MCF 10A (cell line): Measurements from ENCODE around the gene STK38L. TPM values are rescaled to one million over a fixed set of nuclear protein-coding genes. Genes with fewer than 3 reads are reported as not detected.

Experiments
- BruUV-seq: library from RNA; stranded (reverse); fragments of 400-500 nt; replicated peaks from 2 replicates; lab custom pipeline; 2021; lab: Mats Ljungman, UMichigan
- CTCF ChIA-PET: fragments of 300-600 bp; sonication (Branson Sonifier 250); formaldehyde crosslinking; extraction: SDS; loops from one replicate; lab custom pipeline; 2021; ENCODE audit warnings: antibody characterized with exemption, inconsistent platforms; lab: Yijun Ruan, JAX
- POLR2A ChIA-PET: fragments of 300-600, 350-650 bp; sonication (Branson Sonifier 250); formaldehyde crosslinking; extraction: SDS; loops from one replicate; lab custom pipeline; 2020; ENCODE audit warnings: antibody characterized with exemption, inconsistent platforms; lab: Yijun Ruan, JAX
- DNase-seq: peaks from one replicate; pipeline ENCODE4 v3.0.0-alpha.2; 2018; ENCODE audit not compliant: unreplicated experiment
- H3K27ac Mint-ChIP-seq: one replicate; pipeline ENCODE4 v1.8.0; 2022; ENCODE audit warnings: mild to moderate bottlenecking, low read depth, mixed read lengths; ENCODE audit not compliant: unreplicated experiment
- H3K27me3 Mint-ChIP-seq: one replicate; pipeline ENCODE4 v1.8.0; 2022; ENCODE audit warnings: mixed read lengths; ENCODE audit not compliant: insufficient read depth, unreplicated experiment
- H3K36me3 Mint-ChIP-seq: one replicate; pipeline ENCODE4 v1.8.0; 2022; ENCODE audit warnings: mild to moderate bottlenecking, moderate library complexity, mixed read lengths; ENCODE audit not compliant: insufficient read depth, unreplicated experiment
- H3K4me1 Mint-ChIP-seq: one replicate; pipeline ENCODE4 v1.8.0; 2022; ENCODE audit warnings: mixed read lengths; ENCODE audit not compliant: insufficient read depth, unreplicated experiment
- H3K4me3 Mint-ChIP-seq: one replicate; pipeline ENCODE4 v1.8.0; 2022; ENCODE audit warnings: mild to moderate bottlenecking, moderate library complexity, mixed read lengths; ENCODE audit not compliant: unreplicated experiment
- H3K9me3 Mint-ChIP-seq: one replicate; pipeline ENCODE4 v1.8.0; 2022; ENCODE audit warnings: mixed read lengths; ENCODE audit not compliant: unreplicated experiment
- intact Hi-C: fragments of 100-400 bp; cut with micrococcal nuclease; formaldehyde crosslinking; loops from 2 replicates; pipeline ENCODE4 v1.14.1; 2022
- total RNA-seq: library from RNA; stranded (reverse); gene quantifications from 2 replicates; pipeline ENCODE4 v1.2.3, GENCODE V29; 2022
- TF ChIP-seq, protein P1 (sequence below): fragments of 200-600 bp; IDR thresholded peaks from one replicate; pipeline ENCODE4 v1.8.0; 2022; ENCODE audit warnings: antibody characterized with exemption, mild to moderate bottlenecking; ENCODE audit not compliant: unreplicated experiment

The STK38L gene
- total RNA-seq, 1 experiment from 2014 or later: 18.1 TPM

DNA sequence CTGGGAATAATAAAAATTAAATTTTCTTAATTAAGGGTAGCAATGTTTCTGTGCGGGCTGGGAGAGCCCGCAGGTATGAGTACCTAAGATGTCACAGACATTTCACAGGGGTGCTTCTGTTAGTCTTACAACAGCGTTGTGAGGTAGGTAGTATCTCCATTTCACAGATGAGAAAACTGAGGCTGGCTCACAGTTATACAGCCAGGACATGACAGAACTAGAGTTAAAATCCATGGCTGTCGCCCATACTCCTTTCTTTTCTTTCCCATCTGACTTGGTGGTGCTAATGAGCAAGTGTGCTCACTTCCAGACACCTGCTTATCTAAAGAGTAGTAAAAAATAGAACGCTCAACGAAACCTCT is 90.6 kb downstream of the STK38L start:
- CTCF ChIA-PET: interaction anchor here (0.7 kb wide), 1 partner anchor 1244 kb away, joined by 3 read pairs; no protein-coding TSS in a partner anchor

DNA sequence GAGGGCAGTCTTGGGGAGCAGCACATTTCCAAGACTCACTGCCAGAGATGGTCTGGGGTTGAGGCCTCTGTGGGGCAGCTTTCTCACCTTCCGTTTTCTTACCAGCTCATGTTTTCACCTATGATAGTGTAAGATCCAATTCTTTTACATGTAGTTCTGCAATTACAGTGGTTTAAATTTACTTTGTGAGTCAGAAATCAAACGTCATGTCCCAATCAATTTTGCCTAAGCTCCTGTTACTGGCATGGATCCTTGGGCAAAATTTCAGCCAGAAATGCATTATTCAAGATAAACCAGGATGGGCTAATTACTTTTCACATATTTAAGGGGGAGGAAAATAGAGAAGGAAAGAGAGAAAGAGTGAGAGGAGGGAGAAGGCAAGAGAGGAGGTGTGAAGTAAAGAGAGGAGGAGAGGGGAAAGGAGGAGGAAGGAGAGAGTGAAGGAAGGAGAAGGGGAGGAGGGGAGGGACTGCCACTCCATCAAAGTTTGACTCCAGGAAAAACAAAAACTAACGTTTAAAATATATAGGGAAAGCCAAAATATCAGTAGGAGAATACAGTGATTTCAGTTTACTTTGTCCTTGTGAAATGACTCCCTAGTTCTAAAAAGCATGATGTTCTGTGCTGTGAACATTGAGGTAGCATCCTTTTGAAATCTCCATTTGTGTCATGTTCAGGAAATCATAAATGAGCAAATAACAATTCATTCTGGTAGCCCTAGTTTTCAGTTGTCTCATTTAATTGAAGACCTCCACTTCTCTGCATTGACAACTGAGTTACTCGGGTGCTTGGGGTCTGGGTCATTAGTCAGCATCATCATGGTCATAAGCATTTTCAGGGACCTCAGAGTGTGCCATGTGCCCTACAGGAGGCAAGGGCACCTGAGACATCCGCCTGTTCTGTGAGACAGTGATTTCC is 91.5 kb downstream of the STK38L start:
- intact Hi-C loops: no loop called here
- BruUV-seq: TSS peak; percentile 37
- peak overlapping the region; percentile 65 for H3K27ac Mint-ChIP-seq
- H3K4me1 Mint-ChIP-seq: peaks cover 45% of the 10 kb centered on the region
- H3K4me3 Mint-ChIP-seq: no peak overlapping the region
- ChIA-PET CTCF (interaction anchor here (0.7 to 1.2 kb wide), 3 partner anchors 32 to 89 kb away, joined by 3 to 4 read pairs (median 4); no protein-coding TSS in a partner anchor), POLR2A (interaction anchor here (0.6 to 2.4 kb wide), 12 partner anchors 10 to 338 kb away, joined by 3 to 11 read pairs (median 4); no protein-coding TSS in a partner anchor)
- DNase-seq: peak; percentile 42
- H3K9me3 Mint-ChIP-seq: no peaks in the 10 kb centered on the region
- H3K27me3 Mint-ChIP-seq: no peaks in the 10 kb centered on the region
- TF ChIP-seq, protein P1, sequence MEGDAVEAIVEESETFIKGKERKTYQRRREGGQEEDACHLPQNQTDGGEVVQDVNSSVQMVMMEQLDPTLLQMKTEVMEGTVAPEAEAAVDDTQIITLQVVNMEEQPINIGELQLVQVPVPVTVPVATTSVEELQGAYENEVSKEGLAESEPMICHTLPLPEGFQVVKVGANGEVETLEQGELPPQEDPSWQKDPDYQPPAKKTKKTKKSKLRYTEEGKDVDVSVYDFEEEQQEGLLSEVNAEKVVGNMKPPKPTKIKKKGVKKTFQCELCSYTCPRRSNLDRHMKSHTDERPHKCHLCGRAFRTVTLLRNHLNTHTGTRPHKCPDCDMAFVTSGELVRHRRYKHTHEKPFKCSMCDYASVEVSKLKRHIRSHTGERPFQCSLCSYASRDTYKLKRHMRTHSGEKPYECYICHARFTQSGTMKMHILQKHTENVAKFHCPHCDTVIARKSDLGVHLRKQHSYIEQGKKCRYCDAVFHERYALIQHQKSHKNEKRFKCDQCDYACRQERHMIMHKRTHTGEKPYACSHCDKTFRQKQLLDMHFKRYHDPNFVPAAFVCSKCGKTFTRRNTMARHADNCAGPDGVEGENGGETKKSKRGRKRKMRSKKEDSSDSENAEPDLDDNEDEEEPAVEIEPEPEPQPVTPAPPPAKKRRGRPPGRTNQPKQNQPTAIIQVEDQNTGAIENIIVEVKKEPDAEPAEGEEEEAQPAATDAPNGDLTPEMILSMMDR: no peak
- peaks cover 6% of the 10 kb centered on the region for H3K36me3 Mint-ChIP-seq

More for the DNA sequence above, 90.6 kb downstream of the STK38L start:
- H3K27ac Mint-ChIP-seq: peak overlapping the region; percentile 65
- TF ChIP-seq, protein P1: no peak
- H3K9me3 Mint-ChIP-seq: no peaks in the 10 kb centered on the region
- peaks cover 51% of the 10 kb centered on the region for H3K4me1 Mint-ChIP-seq
- intact Hi-C loops: no loop called here
- peaks cover 6% of the 10 kb centered on the region for H3K36me3 Mint-ChIP-seq
- POLR2A ChIA-PET: interaction anchor here (0.7 to 4.6 kb wide), 14 partner anchors 7 to 397 kb away, joined by 3 to 54 read pairs (median 6); partner anchors contain the start of genes INTS13, PPFIBP1 and STK38L
- no TSS peak for BruUV-seq
- no peak for DNase-seq
- H3K27me3 Mint-ChIP-seq: no peaks in the 10 kb centered on the region
- no peak overlapping the region for H3K4me3 Mint-ChIP-seq

DNA sequence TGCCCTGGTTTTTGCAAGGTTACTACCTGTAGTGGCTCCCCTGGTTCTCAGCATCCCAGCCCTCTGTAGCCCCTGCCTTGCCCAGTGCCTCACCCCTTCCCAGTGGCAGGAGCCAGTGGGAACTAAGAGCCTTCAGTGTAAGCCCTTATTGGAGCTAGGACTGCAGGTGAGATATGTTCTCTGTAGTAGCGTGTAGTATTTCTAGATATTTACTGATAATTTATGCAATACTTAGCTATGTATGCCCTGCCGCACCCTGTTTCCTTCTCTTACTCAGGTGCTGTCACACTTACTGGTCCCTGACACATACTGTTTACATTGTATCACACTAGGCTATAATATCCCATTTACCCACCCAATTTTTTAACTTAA is 92.2 kb downstream of the STK38L start:
- peaks cover 6% of the 10 kb centered on the region for H3K36me3 Mint-ChIP-seq
- no TSS peak for BruUV-seq
- peak overlapping the region; percentile 65 for H3K27ac Mint-ChIP-seq
- TF ChIP-seq, protein P1: no peak
- POLR2A ChIA-PET: interaction anchor here (0.7 to 1.6 kb wide), 4 partner anchors 12 to 1621 kb away, joined by 3 to 6 read pairs (median 4); no protein-coding TSS in a partner anchor
- intact Hi-C loops: no loop called here
- CTCF ChIA-PET: interaction anchor here (0.7 to 1.2 kb wide), 3 partner anchors 43 to 106 kb away, joined by 3 to 4 read pairs (median 3); no protein-coding TSS in a partner anchor
- peaks cover 45% of the 10 kb centered on the region for H3K4me1 Mint-ChIP-seq
- no peaks in the 10 kb centered on the region for H3K27me3 Mint-ChIP-seq
- H3K9me3 Mint-ChIP-seq: no peaks in the 10 kb centered on the region
- no peak overlapping the region for H3K4me3 Mint-ChIP-seq
- DNase-seq: peak; percentile 51

DNA sequence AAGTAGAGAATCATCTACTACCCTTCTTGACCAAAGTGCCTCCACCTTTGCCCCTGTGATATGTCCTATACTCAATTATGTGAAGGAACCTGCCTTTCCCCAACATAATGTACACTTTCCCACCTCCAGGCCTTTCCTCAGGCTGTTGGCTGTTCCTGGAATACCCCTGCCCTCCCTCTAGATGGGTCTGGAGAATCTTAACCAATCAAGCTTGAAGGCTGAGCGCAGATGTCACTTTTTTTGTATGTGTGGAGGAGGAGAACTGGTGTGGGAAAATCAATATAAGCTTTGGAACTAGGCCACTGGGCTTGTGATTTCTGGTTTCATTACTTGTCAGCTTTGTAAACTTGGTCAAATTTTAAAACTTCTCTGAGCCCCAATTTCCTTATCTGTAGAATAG is 93.3 kb downstream of the STK38L start:
- TF ChIP-seq, protein P1: no peak
- ChIA-PET CTCF (interaction anchor here (0.8 to 0.9 kb wide), 2 partner anchors 31 to 47 kb away, joined by 3 read pairs; no protein-coding TSS in a partner anchor), POLR2A (interaction anchor here (0.6 kb wide), 1 partner anchor 636 kb away, joined by 3 read pairs; no protein-coding TSS in a partner anchor)
- intact Hi-C loops: no loop called here
- Mint-ChIP-seq H3K4me3 (no peak overlapping the region), H3K27me3 (no peaks in the 10 kb centered on the region), H3K9me3 (no peaks in the 10 kb centered on the region), H3K4me1 (peaks cover 35% of the 10 kb centered on the region), H3K36me3 (peaks cover 6% of the 10 kb centered on the region), H3K27ac (peak overlapping the region; percentile 57)
- no peak for DNase-seq
- no TSS peak for BruUV-seq
